A549 (cell line): ENCODE measurements around the gene NLRX1. TPM values are rescaled to one million over a fixed set of nuclear protein-coding genes. Genes with fewer than 3 reads are reported as not detected.

ENCODE experiments used
- ATAC-seq, 2 experiments: fragments of 200-7000 bp in 1 of 2; fragments of >200 bp in 1 of 2; cut with Nextera tagmentation in 1 of 2; cut with Tn5 transposase in 1 of 2; 3 replicates each; pipeline versions ENCODE4 v1.8.0 to v1.9.1; 2018 to 2020; ENCODE audit warnings: mild to moderate bottlenecking in 1 of 2, moderate library complexity in 1 of 2
- CTCF ChIA-PET: fragments of 300-600 bp; sonication (Branson Sonifier 250); formaldehyde crosslinking; extraction: SDS; loops from one replicate; lab custom pipeline; 2021; ENCODE audit warnings: antibody characterized with exemption, inconsistent platforms; lab: Yijun Ruan, JAX
- POLR2A ChIA-PET: fragments of 350-600 bp; formaldehyde crosslinking; extraction: SDS; loops from one replicate; lab custom pipeline; 2021; ENCODE audit warnings: antibody characterized with exemption, inconsistent platforms; lab: Yijun Ruan, JAX
- DNase-seq, 2 experiments: peaks; one replicate each; pipeline versions ENCODE4 v3.0.0 to v3.0.0-alpha.2; 2011 to 2016; ENCODE audit warnings: low read depth in 1 of 2, low spot score in 1 of 2
- FAIRE-seq: peaks from 2 replicates; lab custom pipeline; 2011; peaks lifted over from hg19 to GRCh38; lab: Jason Lieb, UNC
- H3K27ac ChIP-seq, 2 experiments: fragments of >200 bp; sonication (Bioruptor Twin); formaldehyde crosslinking; 3 replicates each; pipeline ENCODE4 v1.5.1; 2016 to 2017
- H3K4me1 ChIP-seq: fragments of >200 bp; sonication (Bioruptor Twin); formaldehyde crosslinking; 3 replicates; pipeline ENCODE4 v1.6.1; 2016
- H3K4me2 ChIP-seq: fragments of >200 bp; sonication (Bioruptor Twin); formaldehyde crosslinking; 3 replicates; pipeline ENCODE4 v1.6.1; 2016
- H3K4me3 ChIP-seq: fragments of >200 bp; sonication (Bioruptor Twin); formaldehyde crosslinking; 3 replicates; pipeline ENCODE4 v1.5.1; 2016
- H3K9me3 ChIP-seq: fragments of >200 bp; sonication (Bioruptor Twin); formaldehyde crosslinking; 3 replicates; pipeline ENCODE4 v1.6.1; 2016
- BCL3 ChIP-seq: fragments of >200 bp; sonication (Bioruptor Twin); formaldehyde crosslinking; IDR thresholded peaks from 3 replicates; pipeline ENCODE4 v1.6.1; 2016
- BHLHE40 ChIP-seq: IDR thresholded peaks from 2 replicates; pipeline ENCODE4 v1.6.1; 2012; ENCODE audit warnings: low read depth, low read length, inconsistent platforms
- CBX2 ChIP-seq: fragments of 200-600 bp; sonication (generic); IDR thresholded peaks from 2 replicates; pipeline ENCODE4 v1.6.1; 2016; ENCODE audit warnings: low read depth, mild to moderate bottlenecking, borderline replicate concordance
- CHD4 ChIP-seq: fragments of 200-600 bp; sonication (generic); IDR thresholded peaks from 2 replicates; pipeline ENCODE4 v1.6.1; 2016; ENCODE audit warnings: antibody characterized with exemption, mild to moderate bottlenecking, borderline replicate concordance
- CTCF ChIP-seq: fragments of >200 bp; sonication (Bioruptor Twin); formaldehyde crosslinking; IDR thresholded peaks from 3 replicates; pipeline ENCODE4 v1.5.1; 2016
- EHMT2 ChIP-seq: fragments of 200-600 bp; sonication (generic); IDR thresholded peaks from 2 replicates; pipeline ENCODE4 v1.6.1; 2016; ENCODE audit warnings: antibody characterized with exemption, low read depth, mild to moderate bottlenecking, moderate library complexity
- ELK1 ChIP-seq: fragments of 150-350 bp; IDR thresholded peaks from 2 replicates; pipeline ENCODE4 v1.6.1; 2014; ENCODE audit warnings: low read depth, mild to moderate bottlenecking, low read length
- ESRRA ChIP-seq: fragments of 150-350 bp; IDR thresholded peaks from 2 replicates; pipeline ENCODE4 v1.6.1; 2014; ENCODE audit warnings: mild to moderate bottlenecking, low read length, borderline replicate concordance
- FOSB ChIP-seq: fragments of 250-450 bp; sonication (Bioruptor Pico); IDR thresholded peaks from 2 replicates; pipeline ENCODE4 v1.5.0; 2020; ENCODE audit warnings: mild to moderate bottlenecking, moderate library complexity
- FOSL2 ChIP-seq, 2 experiments: fragments of 450-650 bp in 1 of 2; fragments of >200 bp in 1 of 2; sonication (Bioruptor Twin) in 1 of 2; formaldehyde crosslinking; IDR thresholded peaks; 2 replicates each; pipeline versions ENCODE4 v1.5.0 to v1.6.1; 2016 to 2020; ENCODE audit warnings: mild to moderate bottlenecking in 1 of 2, moderate library complexity in 1 of 2
- GATA3 ChIP-seq: IDR thresholded peaks from 2 replicates; pipeline ENCODE4 v1.6.1; 2012; ENCODE audit warnings: borderline replicate concordance
- HOXB13 ChIP-seq: fragments of 250-450 bp; sonication (Bioruptor Pico); IDR thresholded peaks from 2 replicates; pipeline ENCODE4 v1.5.0; 2020; ENCODE audit warnings: low read depth, mild to moderate bottlenecking, moderate library complexity
- JUNB ChIP-seq: fragments of >200 bp; sonication (Bioruptor Twin); formaldehyde crosslinking; IDR thresholded peaks from 2 replicates; pipeline ENCODE4 v1.6.1; 2016
- KDM5A ChIP-seq: fragments of 200-600 bp; sonication (generic); IDR thresholded peaks from 2 replicates; pipeline ENCODE4 v1.6.1; 2016; ENCODE audit warnings: antibody characterized with exemption, mild to moderate bottlenecking
- MAZ ChIP-seq: fragments of 150-350 bp; IDR thresholded peaks from 2 replicates; pipeline ENCODE4 v1.6.1; 2014; ENCODE audit warnings: antibody characterized with exemption, low read depth, low read length, borderline replicate concordance
- RCOR1 ChIP-seq: fragments of 150-350 bp; IDR thresholded peaks from 2 replicates; pipeline ENCODE4 v1.6.1; 2014; ENCODE audit warnings: antibody characterized with exemption, low read length, low read depth
- SREBF2 ChIP-seq: fragments of 450-650 bp; IDR thresholded peaks from 2 replicates; pipeline ENCODE4 v1.6.1; 2014; ENCODE audit warnings: mild to moderate bottlenecking, moderate library complexity
- TFCP2L1 ChIP-seq: fragments of 250-450 bp; sonication (Bioruptor Pico); IDR thresholded peaks from 2 replicates; pipeline ENCODE4 v1.5.0; 2021; ENCODE audit warnings: mild to moderate bottlenecking
- ZC3H11A ChIP-seq: fragments of 450-650 bp; IDR thresholded peaks from 2 replicates; pipeline ENCODE4 v1.6.1; 2014; ENCODE audit warnings: antibody characterized with exemption, mild to moderate bottlenecking
- ZSCAN20 ChIP-seq: fragments of 250-450 bp; sonication (Bioruptor Pico); IDR thresholded peaks from 2 replicates; pipeline ENCODE4 v1.8.0; 2022; ENCODE audit warnings: mild to moderate bottlenecking, moderate library complexity
- WGBS: methylation state at CpG from one replicate; pipeline ENCODE4 v1.1.6; 2017; ENCODE audit errors: missing lambda C conversion rate; 5-methylcytosine and 5-hydroxymethylcytosine counted together
- polyA plus RNA-seq, 4 experiments: library from polyadenylated mRNA; depleted of rRNA in 3 of 4; stranded (reverse); fragments of >200 nt; fragmentation: RNase III in 1 of 4; extraction: RNeasy Plus Mini Kit Qiagen cat#74134 plus additional on column Dnase treatment in 1 of 4; gene quantifications; 2 replicates in 3 of 4; 3 replicates in 1 of 4; pipeline ENCODE4 v1.2.3, GENCODE V29; 2011 to 2017
- TF ChIP-seq, protein P1 (sequence below): IDR thresholded peaks from 2 replicates; pipeline ENCODE4 v1.6.1; 2012; ENCODE audit warnings: low read depth, borderline replicate concordance
- TF ChIP-seq, protein P2 (sequence below): fragments of >200 bp; sonication (Bioruptor Twin); formaldehyde crosslinking; IDR thresholded peaks from 2 replicates; pipeline ENCODE4 v1.6.1; 2016

NLRX1 gene
- polyA plus RNA-seq, 2 of the 4 experiments (the other 2 are of a cell fraction) = 8.4 to 8.5 TPM

DNA sequence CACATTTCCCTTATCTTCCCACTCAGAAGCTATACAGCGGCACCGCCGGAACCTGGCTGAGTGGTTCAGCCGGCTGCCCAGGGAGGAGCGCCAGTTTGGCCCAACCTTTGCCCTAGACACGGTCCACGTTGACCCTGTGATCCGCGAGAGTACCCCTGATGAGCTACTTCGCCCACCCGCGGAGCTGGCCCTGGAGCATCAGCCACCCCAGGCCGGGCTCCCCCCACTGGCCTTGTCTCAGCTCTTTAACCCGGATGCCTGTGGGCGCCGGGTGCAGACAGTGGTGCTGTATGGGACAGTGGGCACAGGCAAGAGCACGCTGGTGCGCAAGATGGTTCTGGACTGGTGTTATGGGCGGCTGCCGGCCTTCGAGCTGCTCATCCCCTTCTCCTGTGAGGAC lies 4.9 kb downstream of the NLRX1 start:
- CTCF ChIA-PET = interaction anchor here (1.1 to 2.1 kb wide), 2 partner anchors 23 to 149 kb away, joined by 3 to 7 read pairs; no protein-coding TSS in a partner anchor
- ATAC-seq = no peak
- WGBS = 100% methylated on average over 6 of the region's 21 CpGs
- no peak for FAIRE-seq
- TF ChIP-seq ELK1 (no peak), ZSCAN20 (CRISPR knock-in tag) (no peak), FOSL2 (IDR thresholded peaks at IDR 0.05) (no peak), FOSL2 (CRISPR knock-in tag; IDR thresholded peaks at IDR 0.05) (no peak), KDM5A (no peak), ESRRA (no peak), SREBF2 (no peak), BHLHE40 (no peak), JUNB (no peak), CBX2 (no peak)
- TF ChIP-seq, protein P1, sequence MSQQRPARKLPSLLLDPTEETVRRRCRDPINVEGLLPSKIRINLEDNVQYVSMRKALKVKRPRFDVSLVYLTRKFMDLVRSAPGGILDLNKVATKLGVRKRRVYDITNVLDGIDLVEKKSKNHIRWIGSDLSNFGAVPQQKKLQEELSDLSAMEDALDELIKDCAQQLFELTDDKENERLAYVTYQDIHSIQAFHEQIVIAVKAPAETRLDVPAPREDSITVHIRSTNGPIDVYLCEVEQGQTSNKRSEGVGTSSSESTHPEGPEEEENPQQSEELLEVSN = no peak
- TF ChIP-seq, protein P2, sequence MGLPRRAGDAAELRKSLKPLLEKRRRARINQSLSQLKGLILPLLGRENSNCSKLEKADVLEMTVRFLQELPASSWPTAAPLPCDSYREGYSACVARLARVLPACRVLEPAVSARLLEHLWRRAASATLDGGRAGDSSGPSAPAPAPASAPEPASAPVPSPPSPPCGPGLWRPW = no peak
- POLR2A ChIA-PET = no interaction called here
- no peaks in the 10 kb centered on the region; the same call in 2 of the 3 replicates for H3K4me1 ChIP-seq
- no peak overlapping the region for H3K4me3 ChIP-seq
- no peak overlapping the region for H3K27ac ChIP-seq
- H3K9me3 ChIP-seq = no peaks in the 10 kb centered on the region
- no peak for DNase-seq
- no peak overlapping the region for H3K4me2 ChIP-seq

DNA sequence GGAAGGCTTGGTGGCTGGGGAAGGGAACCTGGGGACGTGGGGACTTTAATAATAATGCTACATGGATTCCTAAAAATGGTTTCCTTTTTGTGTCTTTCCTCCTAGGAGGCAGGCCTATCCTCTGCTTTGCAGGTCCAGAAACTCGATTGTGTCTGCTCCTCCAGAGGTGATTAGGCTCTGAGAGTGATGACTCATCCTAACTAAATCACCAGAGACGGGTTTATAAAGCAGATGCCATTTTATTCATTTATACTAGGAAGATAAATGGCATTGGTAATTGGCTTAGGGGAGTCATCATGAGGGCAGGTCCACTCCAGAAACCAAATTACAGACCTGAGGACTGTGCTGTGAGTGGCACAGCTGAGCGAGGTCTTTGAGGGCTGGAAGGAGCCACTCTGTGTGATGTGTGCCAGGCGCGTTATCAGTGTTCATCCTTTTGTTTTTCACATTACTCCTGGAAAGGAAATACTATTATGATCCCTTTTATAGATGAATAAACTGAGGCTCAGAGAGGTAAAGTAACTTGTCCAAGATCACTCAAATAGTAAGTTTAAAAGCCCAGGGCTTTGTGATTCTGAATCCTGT lies 7.1 kb downstream of the NLRX1 start:
- no peak overlapping the region for H3K4me2 ChIP-seq
- POLR2A ChIA-PET = interaction anchor here (0.5 to 0.7 kb wide), 2 partner anchors 9 to 11 kb away, joined by 3 to 7 read pairs; no protein-coding TSS in a partner anchor
- no peak overlapping the region for H3K4me3 ChIP-seq
- H3K9me3 ChIP-seq = no peaks in the 10 kb centered on the region
- FAIRE-seq (no peak), DNase-seq (no peak), ATAC-seq (no peak)
- no peaks in the 10 kb centered on the region for H3K4me1 ChIP-seq
- no peak for TF ChIP-seq ZC3H11A
- no peak for TF ChIP-seq FOSL2 (IDR thresholded peaks at IDR 0.05)
- TF ChIP-seq FOSL2 (CRISPR knock-in tag; IDR thresholded peaks at IDR 0.05) = peak; percentile 70
- no peak for TF ChIP-seq ELK1
- TF ChIP-seq CTCF = no peak
- H3K27ac ChIP-seq = no peak overlapping the region
- 62% methylated on average over 6 of the region's 6 CpGs for WGBS
- CTCF ChIA-PET = interaction anchor here (0.9 to 1.8 kb wide), 2 partner anchors 10 to 21 kb away, joined by 3 to 6 read pairs; no protein-coding TSS in a partner anchor

GRCh38 chr11:119178166-119178680 lies 9.7 kb downstream of the NLRX1 start:
- FAIRE-seq = no peak
- no peak for ATAC-seq
- no peak overlapping the region for H3K4me2 ChIP-seq
- POLR2A ChIA-PET = no interaction called here
- CTCF ChIA-PET = interaction anchor here (1.4 to 2.2 kb wide), 2 partner anchors 9 to 18 kb away, joined by 7 to 8 read pairs; no protein-coding TSS in a partner anchor
- no peak overlapping the region for H3K27ac ChIP-seq
- DNase-seq = no peak
- WGBS = 80% methylated on average over 4 of the region's 4 CpGs
- no peaks in the 10 kb centered on the region for H3K9me3 ChIP-seq
- TF ChIP-seq FOSB (no peak), RCOR1 (no peak), TFCP2L1 (no peak), MAZ (no peak), EHMT2 (no peak), HOXB13 (no peak), CHD4 (no peak), GATA3 (no peak), BCL3 (no peak)
- TF ChIP-seq, all 56 proteins: peak for 0
- Histone ChIP-seq H3K4me3 (no peak overlapping the region), H3K4me1 (no peaks in the 10 kb centered on the region)
